ENCODE data around the gene IL16.

The IL16 gene

GRCh38 chr15:81332326-81332725 lies 135.6 kb downstream of the IL16 start:
- TF ChIP-seq EP300 (IDR thresholded peaks at IDR 0.05; ENCODE audit: borderline replicate concordance) (no peak), CEBPB (IDR thresholded peaks at IDR 0.05) (no peak), FOXM1 (IDR thresholded peaks at IDR 0.05; ENCODE audit: borderline replicate concordance, low read depth) (no peak), NFIC (IDR thresholded peaks at IDR 0.05) (no peak), USF1 (IDR thresholded peaks at IDR 0.05) (no peak), RAD21 (IDR thresholded peaks at IDR 0.05; ENCODE audit: low read depth) (no peak), MAX (IDR thresholded peaks at IDR 0.05) (no peak), TEAD4 (IDR thresholded peaks at IDR 0.05) (no peak), REST (IDR thresholded peaks at IDR 0.05; ENCODE audit: low read depth) (no peak), EGR1 (IDR thresholded peaks at IDR 0.05) (no peak), TAF1 (IDR thresholded peaks at IDR 0.05; ENCODE audit: low read depth) (no peak), YY1 (IDR thresholded peaks at IDR 0.05; ENCODE audit: low read depth) (no peak), ZBTB7A (IDR thresholded peaks at IDR 0.05; ENCODE audit: low read depth) (no peak), TCF12 (IDR thresholded peaks at IDR 0.05; ENCODE audit: low read depth) (no peak), CREB1 (IDR thresholded peaks at IDR 0.05; ENCODE audit: low read depth) (no peak)

GRCh38 chr15:81333363-81333762 lies 136.7 kb downstream of the IL16 start:
- TF ChIP-seq TAF1 (IDR thresholded peaks at IDR 0.05; ENCODE audit: low read depth) (no peak), TCF12 (IDR thresholded peaks at IDR 0.05; ENCODE audit: low read depth) (no peak)

GRCh38 chr15:81334768-81335435 lies 138.2 kb downstream of the IL16 start:
- TF ChIP-seq REST (IDR thresholded peaks at IDR 0.05; ENCODE audit: low read depth): no peak
- TF ChIP-seq EGR1 (IDR thresholded peaks at IDR 0.05): no peak
- no peak for TF ChIP-seq FOXM1 (IDR thresholded peaks at IDR 0.05; ENCODE audit: borderline replicate concordance, low read depth)
- TF ChIP-seq NFIC (IDR thresholded peaks at IDR 0.05): no peak
- no peak for TF ChIP-seq TEAD4 (IDR thresholded peaks at IDR 0.05)
- TF ChIP-seq CREB1 (IDR thresholded peaks at IDR 0.05; ENCODE audit: low read depth): no peak
- no peak for TF ChIP-seq ZBTB7A (IDR thresholded peaks at IDR 0.05; ENCODE audit: low read depth)
- TF ChIP-seq MAX (IDR thresholded peaks at IDR 0.05): no peak
- no peak for TF ChIP-seq TAF1 (IDR thresholded peaks at IDR 0.05; ENCODE audit: low read depth)

- TF ChIP-seq EP300 (IDR thresholded peaks at IDR 0.05; ENCODE audit: borderline replicate concordance) (no peak), REST (IDR thresholded peaks at IDR 0.05; ENCODE audit: low read depth) (no peak), NFIC (IDR thresholded peaks at IDR 0.05) (no peak), TEAD4 (IDR thresholded peaks at IDR 0.05) (no peak), CEBPB (IDR thresholded peaks at IDR 0.05) (no peak), RAD21 (IDR thresholded peaks at IDR 0.05; ENCODE audit: low read depth) (no peak), USF1 (IDR thresholded peaks at IDR 0.05) (no peak), YY1 (IDR thresholded peaks at IDR 0.05; ENCODE audit: low read depth) (no peak), EGR1 (IDR thresholded peaks at IDR 0.05) (no peak), ZBTB7A (IDR thresholded peaks at IDR 0.05; ENCODE audit: low read depth) (no peak), TAF1 (IDR thresholded peaks at IDR 0.05; ENCODE audit: low read depth) (no peak), FOXM1 (IDR thresholded peaks at IDR 0.05; ENCODE audit: borderline replicate concordance, low read depth) (no peak), MAX (IDR thresholded peaks at IDR 0.05) (no peak), TCF12 (IDR thresholded peaks at IDR 0.05; ENCODE audit: low read depth) (no peak), CREB1 (IDR thresholded peaks at IDR 0.05; ENCODE audit: low read depth) (no peak)
Measured at GRCh38 chr15:81335631-81336030, 139.0 kb downstream of the IL16 start.
